ENCODE measurements around the gene SYNGR2.
A peak's percentile ranks its signal among the peaks of the same experiment; 100 is the strongest.

SYNGR2 gene

GRCh38 chr17:78197147-78197832 is 28.9 kb downstream of the SYNGR2 start:
- TF ChIP-seq, protein P1, sequence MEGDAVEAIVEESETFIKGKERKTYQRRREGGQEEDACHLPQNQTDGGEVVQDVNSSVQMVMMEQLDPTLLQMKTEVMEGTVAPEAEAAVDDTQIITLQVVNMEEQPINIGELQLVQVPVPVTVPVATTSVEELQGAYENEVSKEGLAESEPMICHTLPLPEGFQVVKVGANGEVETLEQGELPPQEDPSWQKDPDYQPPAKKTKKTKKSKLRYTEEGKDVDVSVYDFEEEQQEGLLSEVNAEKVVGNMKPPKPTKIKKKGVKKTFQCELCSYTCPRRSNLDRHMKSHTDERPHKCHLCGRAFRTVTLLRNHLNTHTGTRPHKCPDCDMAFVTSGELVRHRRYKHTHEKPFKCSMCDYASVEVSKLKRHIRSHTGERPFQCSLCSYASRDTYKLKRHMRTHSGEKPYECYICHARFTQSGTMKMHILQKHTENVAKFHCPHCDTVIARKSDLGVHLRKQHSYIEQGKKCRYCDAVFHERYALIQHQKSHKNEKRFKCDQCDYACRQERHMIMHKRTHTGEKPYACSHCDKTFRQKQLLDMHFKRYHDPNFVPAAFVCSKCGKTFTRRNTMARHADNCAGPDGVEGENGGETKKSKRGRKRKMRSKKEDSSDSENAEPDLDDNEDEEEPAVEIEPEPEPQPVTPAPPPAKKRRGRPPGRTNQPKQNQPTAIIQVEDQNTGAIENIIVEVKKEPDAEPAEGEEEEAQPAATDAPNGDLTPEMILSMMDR (conservative IDR thresholded peaks at IDR 0.05; ENCODE audit: low read depth, low read length) = no peak
- H3K4me3 ChIP-seq (ENCODE audit: low read depth, low read length) = no peak overlapping the region
- peak; percentile 39 for DNase-seq (ENCODE audit: low read depth)

- TF ChIP-seq, protein P1 (conservative IDR thresholded peaks at IDR 0.05; ENCODE audit: low read depth, low read length) = no peak
- no peak for DNase-seq (ENCODE audit: low read depth)
- H3K4me3 ChIP-seq (ENCODE audit: low read depth, low read length) = no peak overlapping the region
These were observed 32.1 kb downstream of the SYNGR2 start for GRCh38 chr17:78200451-78200850.

- DNase-seq (ENCODE audit: low read depth) = no peak
- TF ChIP-seq, protein P1 (conservative IDR thresholded peaks at IDR 0.05; ENCODE audit: low read depth, low read length) = no peak
- H3K4me3 ChIP-seq (ENCODE audit: low read depth, low read length) = no peak overlapping the region
These were observed 34.3 kb downstream of the SYNGR2 start for GRCh38 chr17:78202666-78203065.

- no peak for DNase-seq (ENCODE audit: low read depth)
- no peak overlapping the region for H3K4me3 ChIP-seq (ENCODE audit: low read depth, low read length)
- TF ChIP-seq, protein P1 (conservative IDR thresholded peaks at IDR 0.05; ENCODE audit: low read depth, low read length) = no peak
These were observed 36.2 kb downstream of the SYNGR2 start for GRCh38 chr17:78204387-78205123.

GRCh38 chr17:78205124-78205775 is 36.9 kb downstream of the SYNGR2 start:
- TF ChIP-seq, protein P1 (conservative IDR thresholded peaks at IDR 0.05; ENCODE audit: low read depth, low read length) = no peak
- no peak for DNase-seq (ENCODE audit: low read depth)
- no peak overlapping the region for H3K4me3 ChIP-seq (ENCODE audit: low read depth, low read length)

DNA sequence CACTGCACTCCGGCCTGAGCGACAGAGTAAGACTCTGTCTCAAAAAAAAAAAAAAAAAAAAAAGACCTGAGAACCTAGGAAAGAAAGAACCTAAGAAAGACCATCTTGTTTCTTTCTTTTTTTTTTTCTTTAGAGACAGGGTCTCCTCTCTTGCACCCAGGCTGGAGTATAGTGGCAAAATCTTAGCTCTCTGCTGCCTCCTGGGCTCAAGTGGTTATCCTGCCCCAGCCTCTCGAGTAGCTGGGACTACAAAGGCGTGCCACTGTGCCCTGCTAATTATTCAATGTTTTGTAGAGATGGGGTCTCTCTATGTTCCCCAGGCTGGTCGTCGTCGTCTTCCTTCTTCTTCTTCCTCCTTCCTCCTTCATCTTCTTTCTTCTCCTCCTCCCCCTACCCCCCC is 37.9 kb downstream of the SYNGR2 start:
- DNase-seq (ENCODE audit: low read depth) = no peak
- TF ChIP-seq, protein P1 (conservative IDR thresholded peaks at IDR 0.05; ENCODE audit: low read depth, low read length) = peak; percentile 25

More for the DNA sequence above, 37.9 kb downstream of the SYNGR2 start:
- no peak overlapping the region for H3K4me3 ChIP-seq (ENCODE audit: low read depth, low read length)

All from choroid plexus epithelial cell (primary cell).